GM12878 (cell line): ENCODE data around the gene DRD2. TPM values are rescaled to one million over a fixed set of nuclear protein-coding genes. Genes with fewer than 3 reads are reported as not detected.

Source experiments
- ATAC-seq: fragments of 200-7000 bp; cut with Tn5 transposase; 3 replicates; pipeline ENCODE4 v1.9.1; 2020; ENCODE audit warnings: mild to moderate bottlenecking, moderate library complexity
- BruUV-seq: library from RNA; stranded (reverse); fragments of 400-500 nt; replicated peaks from 2 replicates; lab custom pipeline; 2021; lab: Mats Ljungman, UMichigan
- CTCF ChIA-PET: fragments of 300-600 bp; sonication (Branson Sonifier 250); formaldehyde crosslinking; extraction: SDS; loops from one replicate; lab custom pipeline; 2021; ENCODE audit warnings: inconsistent platforms; lab: Yijun Ruan, JAX
- POLR2A ChIA-PET: fragments of 350-600 bp; formaldehyde crosslinking; extraction: SDS; loops from one replicate; lab custom pipeline; 2021; ENCODE audit warnings: inconsistent platforms; lab: Charles Lee
- RAD21 ChIA-PET: fragments of 300-600 bp; sonication (Branson Sonifier 250); formaldehyde crosslinking; loops from one replicate; lab custom pipeline; 2023; ENCODE audit warnings: antibody characterized with exemption; ENCODE audit not compliant: unreplicated experiment; lab: Charles Lee
- SMC1A ChIA-PET: fragments of 300-600 bp; sonication (Branson Sonifier 250); formaldehyde crosslinking; loops from one replicate; lab custom pipeline; 2023; ENCODE audit not compliant: unreplicated experiment, uncharacterized antibody; lab: Charles Lee
- DNase-seq: peaks from one replicate; pipeline ENCODE4 v3.0.0-alpha.2; 2011; ENCODE audit warnings: low read depth, low spot score
- FAIRE-seq: peaks from 3 replicates; lab custom pipeline; 2011; peaks lifted over from hg19 to GRCh38; lab: Jason Lieb, UNC
- H2AFZ ChIP-seq: 2 replicates; pipeline ENCODE4 v1.6.0; 2011; ENCODE audit warnings: low read depth, low read length, control low read depth; ENCODE audit not compliant: control insufficient read depth
- H3K27ac ChIP-seq: 2 replicates; pipeline ENCODE4 v1.5.1; 2011; ENCODE audit warnings: control low read depth; ENCODE audit not compliant: control insufficient read depth, insufficient read depth
- H3K27me3 ChIP-seq, 2 experiments: replicated peaks in 1 of 2; 2 replicates each; pipeline versions ENCODE4 v1.6.0 to v1.6.1; 2011; ENCODE audit warnings: low read length in 1 of 2; ENCODE audit not compliant: control insufficient read depth in 2 of 2, insufficient read depth in 2 of 2
- H3K36me3 ChIP-seq, 2 experiments: 2 replicates each; pipeline ENCODE4 v1.5.1; 2011; ENCODE audit warnings: low read length in 1 of 2; ENCODE audit not compliant: control insufficient read depth in 2 of 2, insufficient read depth in 2 of 2
- H3K4me1 ChIP-seq: 2 replicates; pipeline ENCODE4 v1.6.1; 2011; ENCODE audit warnings: mild to moderate bottlenecking, low read length, moderate library complexity, mixed read lengths; ENCODE audit not compliant: control insufficient read depth, insufficient read depth
- H3K4me2 ChIP-seq: 2 replicates; pipeline ENCODE4 v1.6.0; 2011; ENCODE audit warnings: control low read depth; ENCODE audit not compliant: control insufficient read depth, insufficient read depth
- H3K4me3 ChIP-seq: fragments of 200-600 bp; sonication (generic); 2 replicates; pipeline ENCODE4 v1.5.1; 2016
- H3K79me2 ChIP-seq: 2 replicates; pipeline ENCODE4 v1.6.0; 2011; ENCODE audit warnings: low read length; ENCODE audit not compliant: control insufficient read depth, insufficient read depth
- H3K9ac ChIP-seq: 2 replicates; pipeline ENCODE4 v1.8.0; 2011; ENCODE audit warnings: low read length, control low read depth, mixed read lengths; ENCODE audit not compliant: control insufficient read depth, insufficient read depth
- H3K9me3 ChIP-seq: replicated peaks from 3 replicates; pipeline ENCODE4 v1.5.1; 2011; ENCODE audit warnings: mild to moderate bottlenecking, low read length; ENCODE audit not compliant: control insufficient read depth, insufficient read depth
- H4K20me1 ChIP-seq: 2 replicates; pipeline ENCODE4 v1.6.0; 2011; ENCODE audit not compliant: control insufficient read depth, insufficient read depth
- CBX3 ChIP-seq: fragments of 200-600 bp; sonication (generic); IDR thresholded peaks from 2 replicates; pipeline ENCODE4 v1.6.1; 2016; ENCODE audit warnings: low read depth, borderline replicate concordance
- CHD2 ChIP-seq: IDR thresholded peaks from 2 replicates; pipeline ENCODE4 v1.6.1; 2011; ENCODE audit warnings: low read depth, low read length, improper control_type of control experiment, borderline replicate concordance
- CREM ChIP-seq: IDR thresholded peaks from 2 replicates; pipeline ENCODE4 v1.6.1; 2014; ENCODE audit warnings: antibody characterized with exemption, low read depth
- EGR1 ChIP-seq, 2 experiments: IDR thresholded peaks; 1 replicate in 1 of 2; 2 replicates in 1 of 2; pipeline ENCODE4 v1.6.1; 2011 to 2012; ENCODE audit warnings: low read depth in 2 of 2, low read length in 2 of 2, borderline replicate concordance in 1 of 2, mild to moderate bottlenecking in 1 of 2, moderate library complexity in 1 of 2
- ETV6 ChIP-seq, 2 experiments: fragments of 450-650 bp in 1 of 2; IDR thresholded peaks in 1 of 2; conservative IDR thresholded peaks in 1 of 2; 2 replicates each; pipeline ENCODE4 v1.6.1; 2014; ENCODE audit warnings: antibody characterized with exemption in 1 of 2, borderline replicate concordance in 1 of 2, low read depth in 1 of 2, mild to moderate bottlenecking in 1 of 2, moderate library complexity in 1 of 2
- IRF3 ChIP-seq: fragments of 450-650 bp; IDR thresholded peaks from 2 replicates; pipeline ENCODE4 v1.6.1; 2014; ENCODE audit warnings: mild to moderate bottlenecking
- MXI1 ChIP-seq: fragments of 150-350 bp; IDR thresholded peaks from 2 replicates; pipeline ENCODE4 v1.6.1; 2011; ENCODE audit warnings: low read depth, mild to moderate bottlenecking, inconsistent platforms, low read length, improper control_type of control experiment
- MYB ChIP-seq: fragments of 150-350 bp; IDR thresholded peaks from 2 replicates; pipeline ENCODE4 v1.6.1; 2014; ENCODE audit warnings: mild to moderate bottlenecking, low read depth, low read length, borderline replicate concordance
- POLR2AphosphoS2 ChIP-seq: IDR thresholded peaks from 2 replicates; pipeline ENCODE4 v1.6.1; 2011; ENCODE audit warnings: low read depth, mild to moderate bottlenecking, low read length, improper control_type of control experiment, moderate library complexity
- RBBP5 ChIP-seq: fragments of 200-600 bp; sonication (generic); conservative IDR thresholded peaks from 2 replicates; pipeline ENCODE4 v1.6.1; 2016
- TBL1XR1 ChIP-seq: IDR thresholded peaks from 2 replicates; pipeline ENCODE4 v1.6.1; 2012; ENCODE audit warnings: low read depth, low read length, improper control_type of control experiment
- YBX1 ChIP-seq: fragments of 450-650 bp; IDR thresholded peaks from 2 replicates; pipeline ENCODE4 v1.6.1; 2016; ENCODE audit warnings: antibody characterized with exemption
- YY1 ChIP-seq: IDR thresholded peaks from 2 replicates; pipeline ENCODE4 v1.6.1; 2011; ENCODE audit warnings: low read depth, mild to moderate bottlenecking, low read length
- ZZZ3 ChIP-seq: IDR thresholded peaks from 2 replicates; pipeline ENCODE4 v1.6.1; 2011; ENCODE audit warnings: low read depth; ENCODE audit not compliant: control insufficient read depth, insufficient read length
- WGBS: methylation state at CpG from one replicate; pipeline ENCODE4 v1.1.6; 2016; ENCODE audit warnings: low lambda C conversion rate; ENCODE audit not compliant: insufficient replicate concordance, insufficient coverage; ENCODE audit errors: missing lambda C conversion rate; 5-methylcytosine and 5-hydroxymethylcytosine counted together
- in situ Hi-C: fragments of 300-500 bp; cut with MboI; formaldehyde crosslinking; loops from 9 replicates; pipeline ENCODE4 v1.14.3; 2018; ENCODE audit warnings: mixed read lengths
- intact Hi-C: fragments of 100-400 bp; cut with micrococcal nuclease; formaldehyde crosslinking; loops from one replicate; pipeline ENCODE4 v1.14.2; 2022; ENCODE audit not compliant: unreplicated experiment
- polyA plus RNA-seq, 11 experiments: library from polyadenylated mRNA; depleted of rRNA in 4 of 11; unstranded in 6 of 11; stranded (reverse) in 5 of 11; fragments of >200 nt; fragmentation: Nextera tagmentation in 4 of 11; fragmentation: Illumina TruSeq in 1 of 11; extraction: Ambion mirVana in 4 of 11; extraction: Trizol in 1 of 11; gene quantifications; 1 replicate in 1 of 11; 2 replicates in 10 of 11; pipeline versions ENCODE4 v1.2.1 to v1.2.3, GENCODE V29; 2011 to 2016; ENCODE audit warnings: inconsistent platforms in 2 of 11, missing spikeins in 2 of 11, low read depth in 1 of 11
- total RNA-seq, 4 experiments: library from RNA; depleted of rRNA in 3 of 4; stranded (reverse); fragments of >200 nt in 3 of 4; fragmentation: Illumina TruSeq in 1 of 4; extraction: Trizol in 1 of 4; gene quantifications; 2 replicates each; pipeline versions ENCODE4 v1.2.1 to v1.2.3, GENCODE V29; 2013 to 2021

The DRD2 gene
- total and polyA plus RNA-seq, 10 of the 15 experiments (the other 5 are each of a cell fraction or from before 2014, with no cell fraction given): not detected

- Histone ChIP-seq H3K4me3 (no peak overlapping the region), H3K4me2 (no peak overlapping the region), H3K27me3 (peaks cover 0 to 6% of the 10 kb centered on the region in 2 experiments; a peak in 2 of 4 replicates), H3K79me2 (no peaks in the 10 kb centered on the region), H3K9ac (no peak overlapping the region), H2AFZ (no peak overlapping the region), H3K9me3 (no peaks in the 10 kb centered on the region), H3K27ac (no peak overlapping the region), H4K20me1 (no peaks in the 10 kb centered on the region), H3K36me3 (no peaks in the 10 kb centered on the region), H3K4me1 (no peaks in the 10 kb centered on the region)
- 61% methylated on average over 15 of the region's 21 CpGs for WGBS
- SMC1A ChIA-PET: no interaction called here
- FAIRE-seq (no peak), ATAC-seq (no peak), DNase-seq (no peak)
- intact Hi-C loops (no loop called here), in situ Hi-C loops (no loop called here)
- no TSS peak for BruUV-seq
- CTCF ChIA-PET: no interaction called here
- RAD21 ChIA-PET: no interaction called here
- POLR2A ChIA-PET: no interaction called here
- TF ChIP-seq MXI1: no peak
- TF ChIP-seq CREM: no peak
- no peak for TF ChIP-seq ZZZ3
- TF ChIP-seq POLR2AphosphoS2: no peak
- TF ChIP-seq CBX3: no peak
- TF ChIP-seq RBBP5: no peak
- TF ChIP-seq YBX1: no peak
- no peak for TF ChIP-seq EGR1 (IDR thresholded peaks at IDR 0.05; ENCODE audit: borderline replicate concordance in 1 of 2, low read depth in 2 of 2, low read length in 2 of 2)
- TF ChIP-seq YY1: no peak
- no peak for TF ChIP-seq ETV6 (conservative IDR thresholded peaks at IDR 0.05 in 1 of 2, IDR thresholded peaks at IDR 0.05 in 1 of 2; ENCODE audit: borderline replicate concordance in 1 of 2, low read depth in 1 of 2)
- TF ChIP-seq IRF3: no peak
- no peak for TF ChIP-seq MYB
- no peak for TF ChIP-seq TBL1XR1
- TF ChIP-seq CHD2: no peak
Observed at GRCh38 chr11:113410414-113411135, 64.6 kb downstream of the DRD2 start.
